ENCODE results near the gene PAX3.

The PAX3 gene

DNA sequence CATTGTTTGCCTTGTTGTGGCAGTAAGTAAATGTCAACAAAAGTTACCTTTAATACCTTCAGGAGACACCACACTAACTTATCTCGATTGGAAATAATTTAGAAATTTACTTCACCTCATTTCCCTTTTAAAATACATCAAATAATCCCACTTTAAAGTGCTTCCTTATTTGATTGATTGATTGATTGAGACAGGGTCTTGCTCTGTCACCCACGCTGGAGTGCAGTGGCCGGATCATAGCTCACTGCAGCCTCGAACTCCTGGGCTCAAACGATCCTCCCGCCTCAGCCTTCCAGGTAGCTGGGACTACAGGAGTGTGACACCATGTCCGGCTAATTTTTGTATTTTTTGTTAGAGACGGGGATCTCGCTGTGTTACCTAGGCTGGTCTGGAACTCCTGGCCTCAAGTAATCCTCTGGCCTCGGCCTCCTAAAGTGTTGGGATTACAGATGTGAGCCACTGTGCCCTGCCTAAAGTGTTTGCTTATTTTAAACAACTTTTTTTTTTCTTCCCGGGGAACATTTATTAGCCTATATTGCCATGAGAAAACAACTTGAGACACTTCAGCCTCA, 12.0 kb upstream of the PAX3 start:
- DNase-seq (ENCODE audit: low read depth in 2 of 2): no peak

DNA sequence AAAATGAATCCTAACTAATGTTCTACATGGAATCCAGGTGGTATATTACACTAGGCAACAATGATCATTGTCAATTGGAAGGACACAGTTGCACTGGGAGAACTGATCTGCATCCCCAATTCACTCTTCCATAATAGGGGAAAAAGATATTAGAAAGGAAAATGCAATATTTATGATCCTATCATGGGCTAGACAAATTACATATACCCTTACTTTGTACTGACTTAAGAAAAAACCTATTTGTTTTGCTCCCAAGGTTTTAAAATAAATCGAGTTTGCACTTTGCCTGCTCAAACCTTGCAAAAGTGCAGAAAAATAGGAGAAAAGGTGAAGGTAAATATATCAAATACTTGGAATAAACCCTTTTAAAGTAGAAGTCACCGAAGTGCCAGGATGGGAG, 11.0 kb upstream of the PAX3 start:
- DNase-seq (ENCODE audit: low read depth in 2 of 2): no peak

DNA sequence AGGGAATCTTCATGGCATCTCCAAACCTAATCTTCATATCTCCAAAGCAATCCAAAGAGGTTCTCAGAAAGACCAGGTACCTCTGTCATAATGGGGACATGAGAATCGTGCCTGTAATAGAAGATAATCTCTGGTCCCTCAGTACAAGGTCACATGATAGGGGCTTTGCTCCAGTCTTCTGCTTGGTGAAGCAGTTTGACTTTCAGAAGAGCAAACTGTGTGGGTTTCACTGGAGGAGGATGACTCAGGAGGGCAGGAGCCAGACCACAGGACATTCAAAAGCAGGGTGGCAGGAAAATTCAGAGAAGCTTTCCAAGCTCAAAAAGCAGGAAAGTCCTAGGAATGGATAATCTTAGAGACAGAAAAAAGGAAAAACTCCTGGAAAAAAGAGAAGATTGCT, 10.6 kb upstream of the PAX3 start:
- DNase-seq (ENCODE audit: low read depth in 2 of 2): no peak

DNA sequence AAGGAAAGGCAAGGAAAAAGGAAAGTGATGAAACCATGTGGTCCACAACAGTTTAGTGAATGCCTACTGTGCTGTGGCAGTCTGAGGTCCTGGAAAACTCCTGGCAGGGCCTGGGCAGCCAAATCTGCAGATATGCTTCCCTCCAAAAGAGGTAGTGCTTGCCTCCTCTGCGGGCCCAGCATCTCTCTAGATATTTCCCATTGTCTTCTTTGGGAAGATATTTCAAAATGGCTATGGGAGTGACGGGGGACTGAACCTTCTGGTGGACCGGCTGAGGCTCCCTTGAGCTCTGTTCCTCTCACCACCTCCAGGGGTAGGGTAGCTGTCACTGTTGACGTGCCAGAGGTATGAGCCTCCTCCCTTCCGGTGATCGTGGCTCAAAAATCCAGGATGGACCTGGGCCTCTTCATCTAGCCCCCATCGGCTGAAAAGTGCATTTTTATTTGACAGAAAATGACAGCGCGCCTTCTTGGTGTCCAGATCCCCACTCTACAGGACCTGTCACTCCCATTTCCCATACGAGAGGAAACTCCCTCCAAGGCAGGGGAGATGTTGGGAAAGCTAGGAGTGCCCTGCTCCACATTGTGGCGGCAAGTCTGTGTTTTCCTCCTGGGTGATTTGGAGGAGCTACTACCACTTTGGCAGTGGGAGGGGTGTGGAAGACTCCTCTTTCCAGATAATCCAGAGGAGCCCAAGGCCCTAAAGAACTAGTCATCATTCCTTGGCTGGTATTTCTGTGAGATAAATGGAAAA, 9.4 kb upstream of the PAX3 start:
- no peak for DNase-seq (ENCODE audit: low read depth in 2 of 2)

DNA sequence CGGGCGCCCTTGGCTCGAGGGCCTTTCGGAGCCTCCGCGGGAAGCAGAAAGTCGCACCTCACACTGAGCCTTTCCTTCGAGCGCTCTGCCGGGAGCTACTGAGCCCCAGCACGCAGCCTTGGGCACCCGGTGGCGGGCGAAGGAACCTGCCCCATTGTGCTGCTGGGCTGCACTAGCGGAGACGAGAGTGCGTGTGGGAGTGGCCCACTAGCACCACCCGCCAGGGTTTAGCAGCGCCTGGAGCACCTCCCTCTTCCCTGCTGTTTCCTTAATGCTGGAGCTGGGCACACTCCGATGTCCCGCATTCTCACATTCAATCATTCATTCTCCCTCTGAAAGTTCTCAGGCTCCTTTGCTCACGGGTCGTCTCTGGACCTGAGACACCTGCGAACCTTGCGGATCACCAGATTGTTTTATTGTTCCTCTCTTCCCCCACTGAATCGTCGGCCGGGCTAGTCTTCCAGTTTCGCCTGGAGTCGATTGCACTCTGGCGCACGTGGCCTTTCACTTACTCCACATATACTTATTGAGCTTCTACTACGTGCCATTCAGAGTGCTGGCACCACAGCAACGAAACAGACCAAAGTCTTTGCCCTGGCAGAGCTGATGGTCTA, 8.5 kb upstream of the PAX3 start:
- DNase-seq (ENCODE audit: low read depth in 2 of 2): no peak

DNA sequence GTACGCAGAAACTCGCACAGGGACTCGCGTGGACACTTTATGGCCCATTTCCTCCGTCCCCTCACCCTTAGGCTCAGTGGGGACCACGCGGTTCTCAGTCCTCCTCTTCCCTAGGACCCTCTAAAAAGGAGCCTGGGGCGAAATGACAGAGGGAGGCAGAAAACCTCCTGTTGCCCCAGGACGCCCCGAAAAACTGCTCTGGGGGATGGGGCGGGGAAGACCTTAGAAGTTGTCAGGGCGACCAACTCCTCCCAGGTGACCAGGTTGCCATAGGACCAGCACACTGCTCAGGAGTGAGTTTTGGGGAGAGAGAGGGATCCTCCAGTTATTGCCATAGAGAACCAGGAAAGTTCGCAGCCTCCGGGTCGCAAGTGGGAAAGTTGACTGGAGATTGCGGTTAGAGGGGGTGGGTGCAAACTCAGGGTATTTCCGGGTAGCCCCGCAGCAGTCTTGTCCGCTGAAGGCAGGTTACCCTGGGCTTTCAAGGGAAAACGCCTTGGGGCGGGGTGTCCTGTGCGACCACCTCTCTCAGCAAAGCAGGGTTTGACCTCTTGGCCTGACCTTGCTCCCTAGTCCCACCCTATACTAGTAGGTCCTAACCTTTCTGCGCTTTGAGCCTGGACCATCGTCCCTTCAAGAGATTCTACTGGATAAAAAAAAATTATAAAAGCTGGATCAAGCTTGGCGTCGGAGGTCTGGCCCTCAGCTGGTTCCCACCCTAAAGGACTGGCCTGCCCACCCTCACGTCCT, 7.8 kb upstream of the PAX3 start:
- DNase-seq (ENCODE audit: low read depth in 2 of 2): no peak

DNA sequence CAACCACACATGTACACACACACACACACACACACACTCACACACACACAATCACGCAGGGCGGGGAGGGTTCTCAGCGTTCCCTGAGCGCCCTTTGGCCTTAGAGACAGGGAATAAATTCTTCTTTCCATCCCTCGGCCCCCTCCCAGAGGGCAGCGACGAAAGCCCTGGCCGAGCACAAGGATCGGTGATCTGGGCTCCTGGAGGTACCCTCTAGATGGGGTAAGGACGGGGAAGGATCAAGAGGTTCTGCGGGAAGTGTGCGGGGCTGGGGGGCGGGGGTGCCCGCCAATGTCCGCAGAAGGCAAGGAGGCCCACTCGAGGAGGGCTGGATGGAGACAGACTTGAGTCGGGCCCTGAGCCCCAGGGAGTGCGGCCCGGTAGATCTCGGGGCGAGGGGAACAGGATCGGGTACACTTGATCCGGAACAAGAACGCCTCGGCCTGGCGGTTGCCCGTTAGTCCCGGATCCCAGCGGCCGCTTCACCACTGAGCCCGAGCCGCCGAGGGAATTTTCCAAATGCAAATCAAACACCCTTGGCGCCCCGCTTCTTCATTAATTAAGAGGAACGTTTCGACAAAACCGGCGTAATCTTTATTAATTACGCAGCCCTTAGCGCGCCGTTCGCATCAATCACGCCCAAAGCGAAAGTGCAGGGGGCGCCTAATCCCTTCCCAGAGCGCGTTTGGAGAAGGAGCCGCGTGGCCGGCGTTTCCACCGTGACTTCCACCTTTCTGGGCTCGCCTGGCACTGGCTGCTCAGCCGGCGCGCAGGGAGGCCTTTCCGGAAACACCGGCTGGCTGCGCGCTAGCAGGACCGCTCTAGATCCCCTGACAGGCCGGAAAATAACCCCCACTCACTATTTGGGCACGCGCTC, 7.0 kb upstream of the PAX3 start:
- no peak for DNase-seq (ENCODE audit: low read depth in 2 of 2)

DNA sequence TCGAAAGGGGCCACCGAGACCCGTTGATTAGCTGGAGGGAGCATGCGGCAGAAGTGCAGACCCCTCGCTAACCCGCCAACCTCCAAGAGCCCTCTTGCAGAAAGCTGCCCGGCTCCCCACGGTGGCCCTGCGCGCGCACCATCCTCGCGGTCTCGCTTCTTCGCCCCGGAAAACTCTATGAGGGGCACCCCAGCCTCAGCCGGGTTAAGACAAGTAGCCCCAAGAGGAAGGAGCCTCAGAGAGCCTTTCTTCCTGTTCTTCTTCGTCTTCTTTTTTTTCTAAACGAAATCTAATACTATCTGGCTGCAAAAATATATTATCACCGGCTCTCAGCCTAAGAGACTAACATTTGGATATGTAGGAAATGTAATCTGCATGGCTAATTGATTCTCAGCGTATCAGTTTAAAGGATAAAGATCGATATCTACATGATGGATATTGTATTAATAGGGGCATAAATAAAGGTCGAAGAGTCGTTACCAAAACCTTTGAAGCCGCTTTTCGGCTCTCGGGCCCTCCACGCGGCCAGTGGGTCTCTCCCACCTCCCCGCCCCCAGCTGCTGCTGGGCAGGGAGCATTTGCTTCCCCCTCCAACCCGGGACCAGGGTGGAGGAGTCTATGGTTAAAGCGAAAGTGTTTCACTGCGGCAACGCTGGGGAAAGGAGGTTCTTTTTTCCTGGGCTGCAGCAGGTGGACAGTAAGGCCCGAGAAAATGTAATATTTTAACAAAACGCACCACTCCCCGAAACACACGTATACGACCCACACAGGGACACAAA, 6.1 kb upstream of the PAX3 start:
- no peak for DNase-seq (ENCODE audit: low read depth in 2 of 2)

DNA sequence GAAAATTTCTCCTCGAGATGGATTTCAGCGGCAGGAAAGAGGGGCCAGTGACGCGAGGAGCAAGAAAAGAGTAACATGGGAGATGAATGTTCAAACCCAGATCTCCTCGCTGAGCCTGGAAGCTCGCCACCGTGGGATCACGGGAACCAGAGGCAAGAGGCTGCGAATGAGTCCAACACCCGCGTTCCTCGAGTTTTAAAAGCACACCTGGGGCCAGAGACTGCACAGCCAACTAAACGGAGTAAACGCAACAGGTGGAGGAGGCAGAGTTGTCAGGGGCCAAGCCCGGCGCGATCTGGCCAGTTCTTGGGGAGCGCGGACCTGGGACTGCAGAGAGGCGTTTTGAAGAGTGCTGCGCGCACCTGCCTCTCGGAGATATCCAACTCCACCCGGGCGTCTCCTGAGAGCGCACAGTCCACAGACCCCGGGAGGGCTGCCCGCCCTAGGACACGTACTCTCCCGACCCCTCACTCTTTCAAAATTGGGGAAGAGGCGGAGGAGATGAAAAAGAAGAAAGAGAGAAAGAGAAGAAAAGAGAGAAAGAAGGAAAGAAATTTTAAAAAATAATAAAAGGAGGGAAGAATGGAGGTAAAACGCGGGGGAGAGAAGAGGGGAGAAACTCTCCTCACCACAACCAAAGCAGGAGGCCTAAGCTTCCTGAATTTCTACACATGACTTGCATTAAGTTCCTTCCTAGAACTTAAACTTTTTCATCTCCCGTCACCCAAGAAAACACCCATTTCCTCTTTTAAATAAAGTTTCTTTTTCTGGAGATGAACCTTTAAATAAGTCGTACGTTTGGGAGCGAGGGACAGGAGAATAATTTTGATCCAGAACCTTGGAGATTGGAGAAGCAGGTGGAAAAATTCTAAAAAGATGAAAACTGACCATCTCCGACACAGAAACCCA, 5.3 kb upstream of the PAX3 start:
- no peak for DNase-seq (ENCODE audit: low read depth in 2 of 2)

DNA sequence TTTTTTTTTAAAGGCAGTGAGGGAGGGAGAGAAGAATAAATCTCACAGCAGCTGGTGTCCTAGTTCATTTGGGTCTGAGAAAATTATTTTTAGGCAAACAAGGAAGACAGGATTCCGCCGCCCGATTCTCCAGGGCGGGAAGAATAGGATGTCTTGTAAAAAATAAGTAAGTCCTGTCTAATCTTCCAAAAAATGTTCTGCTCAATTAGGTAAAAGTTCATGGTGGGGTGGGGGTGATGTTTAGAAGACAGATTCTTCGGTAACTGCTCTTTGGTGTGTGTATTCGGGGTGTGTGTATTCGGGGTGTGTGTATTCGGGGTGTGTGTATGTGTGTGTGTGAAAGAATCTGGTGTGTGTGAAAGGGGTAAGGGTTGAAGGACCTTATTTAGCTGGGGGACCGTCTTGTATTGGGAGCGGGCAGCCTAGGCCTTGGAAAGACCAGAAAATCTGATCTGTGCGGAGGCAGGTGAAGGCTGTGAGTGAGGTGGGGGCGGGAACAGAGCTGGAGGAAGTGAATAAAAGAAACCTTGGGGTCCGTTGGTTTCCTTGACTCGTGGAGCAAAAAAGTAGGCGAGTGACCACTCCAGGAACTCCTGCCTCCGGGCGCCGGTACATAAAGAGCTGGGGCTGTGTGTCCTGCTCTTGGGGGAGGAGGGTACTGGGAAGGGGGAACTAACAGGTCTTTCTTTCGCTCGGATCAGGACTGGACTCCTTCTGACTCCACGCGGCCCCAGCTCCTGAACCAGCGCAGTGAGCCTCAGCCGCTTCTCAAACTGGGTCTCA, 4.4 kb upstream of the PAX3 start:
- no peak for DNase-seq (ENCODE audit: low read depth in 2 of 2)

DNA sequence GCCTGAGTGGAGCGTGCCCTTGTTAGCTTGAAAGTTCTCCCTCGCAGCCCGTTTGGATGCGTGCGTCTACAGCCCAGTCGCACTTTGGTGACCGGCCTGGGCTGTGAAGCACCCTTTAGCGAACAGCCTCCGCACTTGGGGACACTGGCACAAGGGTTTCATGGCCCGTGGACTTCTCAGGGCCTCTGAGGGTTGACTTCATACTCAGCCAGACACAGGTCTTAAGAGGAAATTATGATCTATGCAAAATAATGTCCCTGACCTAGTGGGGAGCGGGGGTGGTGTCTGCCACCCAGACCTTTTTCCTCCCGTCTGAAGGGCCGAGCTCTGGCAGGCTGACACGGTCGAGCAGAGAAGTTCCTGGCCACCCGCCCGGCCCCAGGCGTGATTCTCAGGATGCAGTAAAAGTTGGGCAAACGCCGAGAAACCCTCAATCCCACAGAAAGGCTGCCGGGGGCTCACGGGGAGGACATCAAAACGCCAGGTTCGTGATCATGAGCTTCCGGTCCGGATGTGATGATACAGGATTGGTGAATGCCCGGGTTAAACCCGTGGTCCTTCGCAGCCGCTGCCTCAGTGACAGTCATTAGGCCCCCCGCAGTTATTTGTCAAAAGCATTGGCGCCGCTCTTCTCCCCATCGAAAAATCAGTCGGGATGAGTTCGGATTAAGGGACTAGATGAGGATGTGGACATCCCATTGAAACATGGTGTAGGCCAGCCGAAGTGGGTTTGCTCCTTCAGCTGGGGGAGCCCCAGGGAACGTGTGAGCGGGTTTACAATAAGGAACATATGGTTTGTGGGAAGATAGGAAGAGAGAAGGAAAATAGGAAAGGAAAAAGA, 3.6 kb upstream of the PAX3 start:
- no peak for DNase-seq (ENCODE audit: low read depth in 2 of 2)

DNA sequence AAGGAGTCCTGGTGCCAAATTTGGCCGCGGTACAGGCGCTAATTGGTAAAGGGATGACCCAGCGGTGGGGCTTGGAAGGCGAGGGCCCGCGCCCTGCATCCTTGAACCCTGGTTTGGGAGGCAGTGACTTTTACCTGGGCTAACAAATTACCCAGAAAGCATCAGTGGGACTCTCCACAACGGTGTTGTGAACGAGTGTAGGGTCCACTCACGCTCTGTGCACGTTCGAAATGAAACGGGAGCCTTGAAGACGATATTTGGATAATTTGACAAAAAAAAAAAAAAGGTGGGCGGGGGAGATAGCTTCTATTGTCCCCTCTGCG, 3.0 kb upstream of the PAX3 start:
- no peak for DNase-seq (ENCODE audit: low read depth in 2 of 2)

DNA sequence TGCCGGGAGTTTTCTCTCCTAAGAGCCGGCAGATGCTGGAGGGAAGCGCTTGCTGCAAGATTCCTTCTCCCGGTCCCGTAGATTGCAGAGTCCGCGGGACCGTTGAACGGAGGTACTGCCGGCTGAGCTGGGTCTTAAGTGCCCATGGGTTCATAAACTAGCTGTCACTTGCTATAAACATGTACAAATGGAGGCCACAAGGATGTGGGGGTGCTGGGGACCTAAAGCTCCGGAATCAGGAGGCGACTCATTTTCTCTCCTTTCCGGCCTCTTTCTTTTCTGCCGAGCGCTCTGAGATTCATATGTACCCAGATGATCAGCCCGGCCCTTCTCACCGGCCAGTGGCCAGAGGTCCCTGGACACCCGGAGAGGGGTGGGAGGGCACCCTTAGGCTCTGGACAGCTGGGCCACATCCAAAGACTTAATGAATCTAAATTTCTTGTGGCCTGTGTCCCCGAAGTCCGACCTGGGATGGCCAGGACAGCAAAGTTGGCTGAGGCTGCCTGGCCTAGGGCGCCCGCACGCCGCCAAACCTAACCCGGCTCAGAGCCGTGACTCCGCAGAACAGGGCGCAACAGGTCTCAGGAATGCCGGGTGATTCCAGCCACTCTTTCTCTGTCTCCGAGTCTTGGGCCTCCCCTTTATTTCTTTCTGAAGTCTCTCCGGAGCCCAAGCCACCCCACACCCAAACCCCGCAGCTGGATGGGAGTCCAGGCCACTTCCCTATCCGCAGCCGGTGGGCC, 2.4 kb upstream of the PAX3 start:
- DNase-seq (ENCODE audit: low read depth in 2 of 2): no peak

DNA sequence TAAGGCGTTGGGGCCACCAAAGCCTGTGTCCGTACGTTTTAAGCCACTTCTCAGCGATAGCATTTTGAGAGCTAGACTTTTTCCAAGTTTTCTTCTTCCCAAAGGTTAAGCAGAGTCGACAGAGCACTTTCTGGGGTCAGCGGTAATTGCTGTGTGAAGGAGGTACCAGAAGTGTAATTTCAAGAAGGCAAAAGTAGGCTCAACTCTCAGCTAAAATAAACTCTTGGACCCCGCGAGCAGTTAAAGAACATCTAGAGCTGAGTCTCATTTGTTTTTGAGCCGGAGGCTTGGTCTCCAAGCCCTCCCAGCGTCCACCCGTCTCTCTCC, 1.9 kb upstream of the PAX3 start:
- DNase-seq (ENCODE audit: low read depth in 2 of 2): no peak

DNA sequence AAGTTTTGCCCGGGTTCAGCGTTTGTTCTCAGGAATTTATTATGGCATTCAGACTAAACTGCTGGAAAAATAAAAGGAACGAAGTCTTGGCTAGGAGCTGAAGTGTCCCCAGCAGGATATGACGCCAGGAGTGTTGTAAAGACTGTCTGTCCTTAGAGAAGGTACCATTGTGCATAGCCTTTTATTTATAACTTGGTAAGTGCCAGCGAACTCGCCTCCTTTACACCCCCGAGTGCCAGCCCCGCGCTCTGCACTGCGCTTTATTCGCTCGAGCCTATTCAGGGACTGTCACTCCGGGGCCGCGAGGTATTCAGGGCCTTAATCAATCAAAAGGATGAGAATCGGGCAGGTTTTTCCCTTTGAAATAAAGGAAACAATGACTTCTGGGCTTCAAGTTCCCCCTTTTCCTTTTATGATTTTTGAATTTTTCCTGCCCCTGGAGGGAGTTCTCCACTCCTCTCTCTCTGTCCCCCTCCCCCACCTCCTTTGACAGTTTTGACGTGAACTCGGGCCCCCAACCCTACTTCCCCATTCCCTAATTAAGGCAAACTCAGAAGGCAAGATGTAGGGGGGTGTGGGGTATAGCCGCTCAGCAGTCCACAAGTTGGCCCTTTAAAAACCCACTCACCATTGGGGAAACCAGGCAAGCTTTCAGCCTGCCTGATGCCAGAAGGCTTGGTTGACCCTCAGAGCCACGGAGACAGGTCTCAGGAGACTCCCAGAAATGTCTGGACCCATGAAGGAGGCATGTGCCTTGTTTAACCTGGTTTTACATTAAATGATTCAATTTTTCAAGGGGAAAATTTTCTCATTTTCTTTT, 1.3 kb upstream of the PAX3 start:
- no peak for DNase-seq (ENCODE audit: low read depth in 2 of 2)

DNA sequence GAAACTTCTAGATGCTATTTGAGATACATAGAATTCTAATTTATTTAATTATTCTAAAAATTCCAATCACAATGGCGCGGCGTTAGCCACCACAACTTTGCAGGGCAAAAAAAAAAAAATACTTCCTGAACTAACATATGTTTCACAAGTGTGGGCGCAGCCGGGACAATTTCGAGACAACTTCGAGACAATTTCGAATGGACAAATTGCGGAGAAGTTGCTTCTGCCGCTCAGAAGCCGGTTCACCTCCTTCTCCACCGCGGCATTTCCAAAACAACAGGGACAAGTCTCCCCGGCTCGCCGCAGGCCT, 842 bp downstream of the PAX3 start:
- DNase-seq (ENCODE audit: low read depth in 2 of 2): no peak

DNA sequence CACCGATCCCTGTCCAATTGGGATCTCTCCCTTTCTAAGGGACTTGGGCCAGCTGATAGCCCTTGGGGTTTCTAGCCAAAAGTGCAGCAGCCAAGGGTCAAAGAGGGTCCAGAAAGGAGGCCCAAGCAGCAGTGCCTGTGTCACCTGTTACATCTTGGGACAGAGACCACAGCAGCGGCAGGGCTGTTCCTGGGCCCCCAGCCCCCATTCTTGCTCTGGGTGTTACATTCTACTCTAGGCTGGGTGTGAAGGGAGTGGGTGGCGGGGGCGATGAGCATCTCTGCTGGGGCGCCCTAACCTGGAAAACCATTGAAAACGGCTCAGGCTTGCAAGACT, 1.2 kb downstream of the PAX3 start:
- no peak for DNase-seq (ENCODE audit: low read depth in 2 of 2)
